B cell (primary cell): Measurements from ENCODE around the gene STIL. TPM values are rescaled to one million over a fixed set of nuclear protein-coding genes. Genes with fewer than 3 reads are reported as not detected.

Source experiments
- ATAC-seq: fragments of 200-7000 bp; cut with Tn5 transposase; one replicate; pipeline ENCODE4 v1.10.0; 2021; ENCODE audit warnings: low read depth, mild to moderate bottlenecking, moderate number of reproducible peaks, moderate library complexity
- CTCF ChIA-PET: fragments of 350-600 bp; sonication (Branson Sonifier 250); formaldehyde crosslinking; loops from one replicate; lab custom pipeline; 2021; ENCODE audit warnings: antibody characterized with exemption, inconsistent platforms; lab: Charles Lee
- POLR2A ChIA-PET: fragments of 350-600 bp; sonication (Branson Sonifier 250); formaldehyde crosslinking; loops from one replicate; lab custom pipeline; 2021; ENCODE audit warnings: antibody characterized with exemption; lab: Charles Lee
- DNase-seq: peaks from one replicate; pipeline ENCODE4 v3.0.0; 2013
- H2AFZ ChIP-seq: 2 replicates; pipeline ENCODE4 v1.6.1; 2012; ENCODE audit warnings: mild to moderate bottlenecking, low read depth, low read length; ENCODE audit not compliant: insufficient read depth, poor library complexity, severe bottlenecking
- H3K27ac ChIP-seq, 2 donors: 1 replicate in 1 of 2; 2 replicates in 1 of 2; pipeline ENCODE4 v1.5.1; 2012 to 2013; ENCODE audit warnings: low read length in 2 of 2, mild to moderate bottlenecking in 2 of 2, moderate library complexity in 1 of 2
- H3K27me3 ChIP-seq, 4 experiments: fragments of 200-600 bp in 1 of 4; sonication (generic) in 1 of 4; replicated peaks in 1 of 4; 1 replicate in 2 of 4; 2 replicates in 2 of 4; pipeline versions ENCODE4 v1.6.1 to v1.7.0; 2013 to 2016; ENCODE audit warnings: low read length in 3 of 4, mild to moderate bottlenecking in 2 of 4, mixed read lengths in 1 of 4, moderate library complexity in 1 of 4; ENCODE audit not compliant: insufficient read depth in 4 of 4, control insufficient read depth in 3 of 4; ENCODE audit errors: control extremely low read depth in 1 of 4
- H3K36me3 ChIP-seq, 2 experiments: replicated peaks in 1 of 2; 1 replicate in 1 of 2; 2 replicates in 1 of 2; pipeline versions ENCODE4 v1.6.1 to v1.7.1; 2013; ENCODE audit warnings: low read length in 1 of 2; ENCODE audit not compliant: insufficient read depth in 2 of 2, control insufficient read depth in 1 of 2; ENCODE audit errors: control extremely low read depth in 1 of 2, extremely low read depth in 1 of 2
- H3K4me1 ChIP-seq, 2 donors: fragments of 200-600 bp in 1 of 2; sonication (generic) in 1 of 2; 1 replicate in 1 of 2; 2 replicates in 1 of 2; pipeline versions ENCODE4 v1.5.1 to v1.6.1; 2013 to 2017; ENCODE audit warnings: low read length in 2 of 2; ENCODE audit not compliant: control insufficient read depth in 2 of 2, insufficient read depth in 2 of 2
- H3K4me2 ChIP-seq: replicated peaks from 2 replicates; pipeline ENCODE3; 2012; ENCODE audit warnings: mild to moderate bottlenecking, low read depth, low read length; ENCODE audit not compliant: poor library complexity, severe bottlenecking
- H3K4me3 ChIP-seq, 5 experiments: fragments of 200-600 bp in 1 of 5; sonication (generic) in 1 of 5; 1 replicate in 3 of 5; 2 replicates in 2 of 5; pipeline versions ENCODE4 v1.5.1 to v1.7.0; 2011 to 2016; ENCODE audit warnings: low read length in 4 of 5, mild to moderate bottlenecking in 4 of 5, low read depth in 2 of 5, control low read depth in 1 of 5, moderate library complexity in 1 of 5; ENCODE audit not compliant: insufficient read depth in 1 of 5; ENCODE audit errors: control extremely low read depth in 1 of 5, extremely low read depth in 1 of 5
- H3K79me2 ChIP-seq: fragments of 200-600 bp; sonication (generic); one replicate; pipeline ENCODE4 v1.6.0; 2016; ENCODE audit warnings: low read length; ENCODE audit not compliant: control insufficient read depth, insufficient read depth
- H3K9ac ChIP-seq: fragments of 200-600 bp; sonication (generic); 2 replicates; pipeline ENCODE4 v1.6.1; 2017; ENCODE audit warnings: mild to moderate bottlenecking, low read length, moderate library complexity
- H3K9me3 ChIP-seq, 3 donors: one replicate each; pipeline versions ENCODE4 v1.6.1 to v1.7.1; 2013; ENCODE audit warnings: low read length in 2 of 3; ENCODE audit not compliant: control insufficient read depth in 2 of 3, insufficient read depth in 1 of 3; ENCODE audit errors: control extremely low read depth in 1 of 3
- H4K20me1 ChIP-seq: 2 replicates; pipeline ENCODE4 v1.6.0; 2012; ENCODE audit warnings: mild to moderate bottlenecking, low read length; ENCODE audit not compliant: insufficient read depth, control insufficient read depth, poor library complexity, severe bottlenecking
- H3K27ac Mint-ChIP-seq: one replicate; pipeline ENCODE4 v1.8.0; 2021; ENCODE audit warnings: mixed read lengths
- H3K27me3 Mint-ChIP-seq: one replicate; pipeline ENCODE4 v1.8.0; 2021; ENCODE audit warnings: mixed read lengths
- H3K4me1 Mint-ChIP-seq: one replicate; pipeline ENCODE4 v1.8.0; 2021; ENCODE audit warnings: mixed read lengths
- H3K4me3 Mint-ChIP-seq: one replicate; pipeline ENCODE4 v1.8.0; 2021; ENCODE audit warnings: mixed read lengths
- H3K9me3 Mint-ChIP-seq: one replicate; pipeline ENCODE4 v1.8.0; 2022; ENCODE audit warnings: mixed read lengths; ENCODE audit not compliant: insufficient read depth
- CTCF ChIP-seq: fragments of 200-600 bp; IDR thresholded peaks from one replicate; pipeline ENCODE4 v1.8.0; 2022; ENCODE audit warnings: antibody characterized with exemption, mild to moderate bottlenecking
- EZH2 ChIP-seq: IDR thresholded peaks from 2 replicates; pipeline ENCODE4 v1.6.1; 2012; ENCODE audit warnings: borderline replicate concordance, low read depth, mild to moderate bottlenecking, moderate library complexity, low read length; ENCODE audit not compliant: insufficient read depth, poor library complexity, severe bottlenecking
- WGBS: methylation state at CpG from one replicate; pipeline ENCODE4 v1.1.5; 2013; ENCODE audit warnings: missing lambda C conversion rate; ENCODE audit not compliant: insufficient coverage; 5-methylcytosine and 5-hydroxymethylcytosine counted together
- intact Hi-C: fragments of 100-400 bp; cut with micrococcal nuclease; formaldehyde crosslinking; loops from one replicate; pipeline ENCODE4 v1.10.0; 2022
- polyA plus RNA-seq: library from polyadenylated mRNA; depleted of rRNA; stranded (reverse); fragments of >200 nt; gene quantifications from 2 replicates; pipeline ENCODE4 v1.2.3, GENCODE V29; 2012
- total RNA-seq, 2 donors: library from RNA; stranded (reverse); fragments of 120-200 nt in 1 of 2; gene quantifications; 1 replicate in 1 of 2; 2 replicates in 1 of 2; pipeline versions ENCODE4 v1.2.3 to v1.2.4, GENCODE V29; 2013 to 2022

STIL gene
- total and polyA plus RNA-seq, 2 donors (not counting 1 experiment from before 2014, with no cell fraction given) = 0.79 to 1.8 TPM

GRCh38 chr1:47223921-47224675 is 89.8 kb downstream of the STIL start:
- intact Hi-C loops = no loop called here
- H3K9me3 ChIP-seq = peaks cover 0 to 5% (median 0%) of the 10 kb centered on the region in 3 donors
- 83% methylated on average over 3 of the region's 9 CpGs for WGBS
- no peak overlapping the region for H2AFZ ChIP-seq
- H3K79me2 ChIP-seq = no peaks in the 10 kb centered on the region
- ATAC-seq (no peak), DNase-seq (no peak)
- no peaks in the 10 kb centered on the region for H3K36me3 ChIP-seq
- H3K27ac ChIP-seq = no peak overlapping the region
- H4K20me1 ChIP-seq = no peaks in the 10 kb centered on the region
- no peak for TF ChIP-seq EZH2
- TF ChIP-seq CTCF = no peak
- POLR2A ChIA-PET = no interaction called here
- H3K27me3 Mint-ChIP-seq = peaks cover 33% of the 10 kb centered on the region
- no peak overlapping the region for H3K27ac Mint-ChIP-seq
- no peak overlapping the region for H3K4me3 Mint-ChIP-seq
- peaks cover 8% of the 10 kb centered on the region for H3K4me1 Mint-ChIP-seq
- H3K9ac ChIP-seq = no peak overlapping the region
- H3K4me1 ChIP-seq = peaks cover 10 to 14% of the 10 kb centered on the region in 2 donors
- H3K9me3 Mint-ChIP-seq = no peaks in the 10 kb centered on the region
- no peak overlapping the region for H3K4me3 ChIP-seq
- peaks cover 0 to 74% (median 37%) of the 10 kb centered on the region in 4 experiments for H3K27me3 ChIP-seq
- CTCF ChIA-PET = no interaction called here
- H3K4me2 ChIP-seq = no peak overlapping the region

- TF ChIP-seq CTCF (no peak), EZH2 (no peak)
- Histone ChIP-seq H3K27me3 (peaks cover 0 to 67% (median 29%) of the 10 kb centered on the region in 4 experiments), H3K4me1 (peaks cover 8 to 9% of the 10 kb centered on the region in 2 donors), H3K4me2 (no peak overlapping the region), H4K20me1 (no peaks in the 10 kb centered on the region), H3K79me2 (no peaks in the 10 kb centered on the region), H3K9ac (no peak overlapping the region), H3K9me3 (no peaks in the 10 kb centered on the region), H2AFZ (no peak overlapping the region), H3K4me3 (no peak overlapping the region), H3K27ac (no peak overlapping the region), H3K36me3 (no peaks in the 10 kb centered on the region)
- Mint-ChIP-seq H3K9me3 (no peaks in the 10 kb centered on the region), H3K27ac (no peak overlapping the region), H3K4me3 (no peak overlapping the region), H3K27me3 (peaks cover 30% of the 10 kb centered on the region), H3K4me1 (peaks cover 7% of the 10 kb centered on the region)
- DNase-seq = no peak
- CTCF ChIA-PET = no interaction called here
- POLR2A ChIA-PET = no interaction called here
- intact Hi-C loops = no loop called here
- no peak for ATAC-seq
- 96% methylated on average over 8 of the region's 10 CpGs for WGBS
Measured at GRCh38 chr1:47223174-47223920, 90.6 kb downstream of the STIL start.
